ENCODE measurements around the gene SWT1.
"Not testable (repeated sequence)": the region's sequence is repeated elsewhere in the genome, so short reads cannot be mapped to it uniquely, and the experiment has no call there.

Gene SWT1

GRCh38 chr1:185251928-185252327 is 95.0 kb downstream of the SWT1 start:
- DNase-seq: not testable (repeated sequence)

- not testable (repeated sequence) for DNase-seq
Observed at GRCh38 chr1:185252404-185252803, 95.4 kb downstream of the SWT1 start.

GRCh38 chr1:185255595-185255994 is 98.6 kb downstream of the SWT1 start:
- not testable (repeated sequence) for DNase-seq

GRCh38 chr1:185257116-185257949 is 100.4 kb downstream of the SWT1 start:
- not testable (repeated sequence) for DNase-seq

- DNase-seq: no peak
Observed at GRCh38 chr1:185257950-185258208, 100.9 kb downstream of the SWT1 start.

GRCh38 chr1:185258676-185259075 is 101.7 kb downstream of the SWT1 start:
- no peak for DNase-seq

GRCh38 chr1:185260611-185261010 is 103.6 kb downstream of the SWT1 start:
- DNase-seq: no peak

- no peak for DNase-seq
Observed at GRCh38 chr1:185262151-185262550, 105.2 kb downstream of the SWT1 start.

GRCh38 chr1:185263292-185263691 is 106.3 kb downstream of the SWT1 start:
- no peak for DNase-seq

GRCh38 chr1:185263780-185264179 is 106.8 kb downstream of the SWT1 start:
- no peak for DNase-seq

GRCh38 chr1:185265314-185265713 is 108.3 kb downstream of the SWT1 start:
- no peak for DNase-seq

GRCh38 chr1:185267301-185267700 is 110.3 kb downstream of the SWT1 start:
- no peak for DNase-seq

- no peak for DNase-seq
Observed at GRCh38 chr1:185267701-185268100, 110.7 kb downstream of the SWT1 start.

GRCh38 chr1:185268352-185268751 is 111.4 kb downstream of the SWT1 start:
- no peak for DNase-seq

GRCh38 chr1:185271921-185272320 is 115.0 kb downstream of the SWT1 start:
- DNase-seq: no peak

- no peak for DNase-seq
Observed at GRCh38 chr1:185279571-185279970, 122.6 kb downstream of the SWT1 start.

GRCh38 chr1:185280589-185280988 is 123.6 kb downstream of the SWT1 start:
- no peak for DNase-seq

- no peak for DNase-seq
Observed at GRCh38 chr1:185281245-185281644, 124.3 kb downstream of the SWT1 start.

- no peak for DNase-seq
Observed at GRCh38 chr1:185284116-185284515, 127.1 kb downstream of the SWT1 start.

- DNase-seq: no peak
Observed at GRCh38 chr1:185284533-185285276, 127.7 kb downstream of the SWT1 start.

- no peak for DNase-seq
Observed at GRCh38 chr1:185287451-185287850, 130.5 kb downstream of the SWT1 start.

- no peak for DNase-seq
Observed at GRCh38 chr1:185288435-185288834, 131.5 kb downstream of the SWT1 start.

GRCh38 chr1:185289880-185290279 is 132.9 kb downstream of the SWT1 start:
- no peak for DNase-seq

- DNase-seq: no peak
Observed at GRCh38 chr1:185291159-185291558, 134.2 kb downstream of the SWT1 start.

GRCh38 chr1:185291652-185292051 is 134.7 kb downstream of the SWT1 start:
- no peak for DNase-seq
